GM23338 (cell line): Measurements from ENCODE around the gene SF3B4. TPM values are rescaled to one million over a fixed set of nuclear protein-coding genes. Genes with fewer than 3 reads are reported as not detected.

Source experiments
- ATAC-seq: fragments of 200-7000 bp; cut with Tn5 transposase; 3 replicates; pipeline ENCODE4 v1.9.1; 2020
- DNase-seq: peaks from one replicate; pipeline ENCODE4 v3.0.0-alpha.2; 2015; ENCODE audit warnings: low spot score
- H2AFZ ChIP-seq: fragments of 200-600 bp; sonication (generic); 2 replicates; pipeline ENCODE4 v1.8.0; 2016; ENCODE audit warnings: antibody characterized with exemption, mild to moderate bottlenecking, moderate library complexity
- H3F3A ChIP-seq: fragments of 200-600 bp; sonication (generic); replicated peaks from 2 replicates; pipeline ENCODE4 v1.8.0; 2017; ENCODE audit warnings: antibody characterized with exemption, mixed run types, low read depth
- H3K27ac ChIP-seq: fragments of 200-600 bp; sonication (generic); 2 replicates; pipeline ENCODE4 v1.6.1; 2016; ENCODE audit warnings: low read depth
- H3K27me3 ChIP-seq: fragments of 200-600 bp; sonication (generic); 2 replicates; pipeline ENCODE4 v1.8.0; 2016; ENCODE audit warnings: mild to moderate bottlenecking, mixed run types, moderate library complexity; ENCODE audit not compliant: insufficient read depth
- H3K36me3 ChIP-seq: fragments of 200-600 bp; sonication (generic); 2 replicates; pipeline ENCODE4 v1.8.0; 2016; ENCODE audit warnings: mild to moderate bottlenecking; ENCODE audit not compliant: insufficient read depth
- H3K4me1 ChIP-seq: fragments of 200-600 bp; sonication (generic); 2 replicates; pipeline ENCODE4 v1.8.0; 2016; ENCODE audit warnings: mild to moderate bottlenecking, moderate library complexity; ENCODE audit not compliant: insufficient read depth
- H3K4me2 ChIP-seq: fragments of 200-600 bp; sonication (generic); 2 replicates; pipeline ENCODE4 v1.7.1; 2017; ENCODE audit warnings: mixed run types
- H3K4me3 ChIP-seq: fragments of 200-600 bp; sonication (generic); 2 replicates; pipeline ENCODE4 v1.6.1; 2016; ENCODE audit warnings: mixed run types
- H3K79me2 ChIP-seq: fragments of 200-600 bp; sonication (generic); replicated peaks from 2 replicates; pipeline ENCODE4 v1.8.0; 2017; ENCODE audit warnings: mild to moderate bottlenecking; ENCODE audit not compliant: insufficient read depth
- H3K9me2 ChIP-seq: fragments of 200-600 bp; sonication (generic); 2 replicates; pipeline ENCODE4 v1.8.0; 2017; ENCODE audit not compliant: insufficient read depth
- H4K20me1 ChIP-seq: fragments of 200-600 bp; sonication (generic); replicated peaks from 2 replicates; pipeline ENCODE4 v1.8.0; 2017; ENCODE audit warnings: mild to moderate bottlenecking; ENCODE audit not compliant: insufficient read depth
- H3K27ac Mint-ChIP-seq: 2 replicates; pipeline ENCODE4 v1.8.0; 2020; ENCODE audit warnings: inconsistent platforms, mild to moderate bottlenecking, moderate library complexity, mixed read lengths
- H3K27me3 Mint-ChIP-seq: 3 replicates; pipeline ENCODE4 v1.8.0; 2022; ENCODE audit warnings: low read depth, mild to moderate bottlenecking, moderate library complexity, mixed read lengths, inconsistent platforms; ENCODE audit not compliant: insufficient read depth, poor library complexity
- H3K36me3 Mint-ChIP-seq: 3 replicates; pipeline ENCODE4 v1.8.0; 2021; ENCODE audit warnings: low read depth, mild to moderate bottlenecking, inconsistent platforms, moderate library complexity, mixed read lengths
- H3K4me1 Mint-ChIP-seq: 3 replicates; pipeline ENCODE4 v1.8.0; 2020; ENCODE audit warnings: mild to moderate bottlenecking, inconsistent platforms, mixed read lengths
- H3K4me3 Mint-ChIP-seq: 3 replicates; pipeline ENCODE4 v1.8.0; 2021; ENCODE audit warnings: moderate library complexity, mild to moderate bottlenecking, inconsistent platforms, mixed read lengths
- H3K9me3 Mint-ChIP-seq: 3 replicates; pipeline ENCODE4 v1.8.0; 2020; ENCODE audit warnings: moderate library complexity, mild to moderate bottlenecking, inconsistent platforms, mixed read lengths
- CREB1 ChIP-seq: fragments of 250-450 bp; sonication (Bioruptor Pico); IDR thresholded peaks from 2 replicates; pipeline ENCODE4 v1.5.0; 2020; ENCODE audit warnings: low read depth, mild to moderate bottlenecking, moderate library complexity
- EZH2 ChIP-seq: fragments of 200-600 bp; sonication (generic); IDR thresholded peaks from one replicate; pipeline ENCODE4 v1.8.0; 2017; ENCODE audit warnings: antibody characterized with exemption, mild to moderate bottlenecking, low read depth; ENCODE audit not compliant: unreplicated experiment
- EZH2phosphoT487 ChIP-seq: fragments of 200-600 bp; sonication (generic); IDR thresholded peaks from one replicate; pipeline ENCODE4 v1.8.1; 2018; ENCODE audit warnings: antibody characterized with exemption; ENCODE audit not compliant: unreplicated experiment
- JUNB ChIP-seq: IDR thresholded peaks from one replicate; pipeline ENCODE4 v1.6.1; 2016; ENCODE audit warnings: antibody characterized with exemption; ENCODE audit not compliant: unreplicated experiment
- NANOG ChIP-seq: IDR thresholded peaks from 2 replicates; pipeline ENCODE4 v1.6.1; 2016; ENCODE audit warnings: antibody characterized with exemption, borderline replicate concordance
- POLR2AphosphoS5 ChIP-seq: IDR thresholded peaks from 2 replicates; pipeline ENCODE4 v1.6.1; 2016; ENCODE audit warnings: antibody characterized with exemption, low read depth
- STAT1 ChIP-seq: IDR thresholded peaks from one replicate; pipeline ENCODE4 v1.6.1; 2016; ENCODE audit warnings: antibody characterized with exemption; ENCODE audit not compliant: unreplicated experiment
- ZNF114 ChIP-seq: fragments of 250-450 bp; sonication (Bioruptor Pico); IDR thresholded peaks from 2 replicates; pipeline ENCODE4 v1.5.0; 2020; ENCODE audit warnings: mild to moderate bottlenecking, moderate library complexity
- ZNF331 ChIP-seq: fragments of 250-450 bp; sonication (Bioruptor Pico); IDR thresholded peaks from 2 replicates; pipeline ENCODE4 v1.5.0; 2020; ENCODE audit warnings: low read depth, mild to moderate bottlenecking, moderate library complexity
- polyA plus RNA-seq: library from polyadenylated mRNA; unstranded; fragments of >200 nt; fragmentation: Nextera tagmentation; extraction: Ambion mirVana; gene quantifications from 2 replicates; pipeline ENCODE4 v1.2.1, GENCODE V29; 2016
- total RNA-seq: library from RNA; depleted of rRNA; stranded (reverse); fragments of >200 nt; shearing (Covaris generic); gene quantifications from 2 replicates; pipeline ENCODE4 v1.2.3, GENCODE V29; 2014
- TF ChIP-seq, protein P1 (sequence below): IDR thresholded peaks from one replicate; pipeline ENCODE4 v1.6.1; 2018; ENCODE audit warnings: antibody characterized with exemption; ENCODE audit not compliant: unreplicated experiment
- TF ChIP-seq, protein P2 (sequence below): fragments of 250-450 bp; sonication (Bioruptor Pico); IDR thresholded peaks from 2 replicates; pipeline ENCODE4 v1.5.0; 2020; ENCODE audit warnings: mild to moderate bottlenecking, moderate library complexity
- TF ChIP-seq, protein P3 (sequence below): IDR thresholded peaks from 2 replicates; pipeline ENCODE4 v1.6.1; 2016; ENCODE audit warnings: antibody characterized with exemption
- TF ChIP-seq, protein P4 (sequence below), 2 experiments: fragments of 200-600 bp in 1 of 2; sonication (generic) in 1 of 2; conservative IDR thresholded peaks; 2 replicates each; pipeline versions ENCODE4 v1.5.1 to v1.6.1; 2016 to 2017; ENCODE audit warnings: antibody characterized with exemption in 2 of 2, low read depth in 2 of 2, mild to moderate bottlenecking in 2 of 2, moderate library complexity in 1 of 2

The SF3B4 gene
- total and polyA plus RNA-seq, 2 experiments from 2014 or later, result 48.7 to 84.0 TPM

DNA sequence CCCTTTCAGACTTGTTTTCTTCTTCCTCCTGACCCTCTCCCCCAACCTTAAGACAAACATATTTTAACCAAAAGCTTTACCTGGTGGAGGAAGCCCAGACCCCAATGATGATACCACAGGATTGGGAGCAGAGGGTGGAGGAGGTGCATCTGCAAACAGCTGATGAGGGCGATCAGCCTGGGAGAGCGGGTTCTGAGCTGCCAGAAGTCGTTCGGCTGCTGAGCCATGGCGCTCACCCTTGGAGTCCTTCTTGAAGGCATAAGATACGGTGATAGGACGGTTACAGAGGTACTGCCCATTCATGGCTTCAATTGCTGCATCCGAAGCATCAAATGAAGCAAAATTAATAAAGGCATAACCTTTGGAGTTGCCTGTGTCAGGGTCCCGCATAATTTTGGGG is 1.3 kb downstream of the SF3B4 start:
- Histone ChIP-seq H3K4me2 (peak overlapping the region; percentile 88), H2AFZ (no peak overlapping the region), H3K27me3 (no peaks in the 10 kb centered on the region), H3K9me2 (no peaks in the 10 kb centered on the region), H3K79me2 (peaks cover 32% of the 10 kb centered on the region), H3K4me1 (peaks cover 20% of the 10 kb centered on the region), H3K27ac (no peak overlapping the region), H3K36me3 (peaks cover 40% of the 10 kb centered on the region), H3F3A (peaks cover 21% of the 10 kb centered on the region), H3K4me3 (peak overlapping the region; percentile 75), H4K20me1 (peaks cover 12% of the 10 kb centered on the region)
- Mint-ChIP-seq H3K9me3 (no peaks in the 10 kb centered on the region), H3K27ac (no peak overlapping the region), H3K36me3 (peaks cover 53% of the 10 kb centered on the region), H3K4me1 (peaks cover 16% of the 10 kb centered on the region), H3K4me3 (peak overlapping the region; percentile 98), H3K27me3 (peaks cover 5% of the 10 kb centered on the region)
- ATAC-seq, result no peak
- no peak for TF ChIP-seq JUNB
- TF ChIP-seq, protein P1, sequence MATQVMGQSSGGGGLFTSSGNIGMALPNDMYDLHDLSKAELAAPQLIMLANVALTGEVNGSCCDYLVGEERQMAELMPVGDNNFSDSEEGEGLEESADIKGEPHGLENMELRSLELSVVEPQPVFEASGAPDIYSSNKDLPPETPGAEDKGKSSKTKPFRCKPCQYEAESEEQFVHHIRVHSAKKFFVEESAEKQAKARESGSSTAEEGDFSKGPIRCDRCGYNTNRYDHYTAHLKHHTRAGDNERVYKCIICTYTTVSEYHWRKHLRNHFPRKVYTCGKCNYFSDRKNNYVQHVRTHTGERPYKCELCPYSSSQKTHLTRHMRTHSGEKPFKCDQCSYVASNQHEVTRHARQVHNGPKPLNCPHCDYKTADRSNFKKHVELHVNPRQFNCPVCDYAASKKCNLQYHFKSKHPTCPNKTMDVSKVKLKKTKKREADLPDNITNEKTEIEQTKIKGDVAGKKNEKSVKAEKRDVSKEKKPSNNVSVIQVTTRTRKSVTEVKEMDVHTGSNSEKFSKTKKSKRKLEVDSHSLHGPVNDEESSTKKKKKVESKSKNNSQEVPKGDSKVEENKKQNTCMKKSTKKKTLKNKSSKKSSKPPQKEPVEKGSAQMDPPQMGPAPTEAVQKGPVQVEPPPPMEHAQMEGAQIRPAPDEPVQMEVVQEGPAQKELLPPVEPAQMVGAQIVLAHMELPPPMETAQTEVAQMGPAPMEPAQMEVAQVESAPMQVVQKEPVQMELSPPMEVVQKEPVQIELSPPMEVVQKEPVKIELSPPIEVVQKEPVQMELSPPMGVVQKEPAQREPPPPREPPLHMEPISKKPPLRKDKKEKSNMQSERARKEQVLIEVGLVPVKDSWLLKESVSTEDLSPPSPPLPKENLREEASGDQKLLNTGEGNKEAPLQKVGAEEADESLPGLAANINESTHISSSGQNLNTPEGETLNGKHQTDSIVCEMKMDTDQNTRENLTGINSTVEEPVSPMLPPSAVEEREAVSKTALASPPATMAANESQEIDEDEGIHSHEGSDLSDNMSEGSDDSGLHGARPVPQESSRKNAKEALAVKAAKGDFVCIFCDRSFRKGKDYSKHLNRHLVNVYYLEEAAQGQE, result no peak
- TF ChIP-seq, protein P2, sequence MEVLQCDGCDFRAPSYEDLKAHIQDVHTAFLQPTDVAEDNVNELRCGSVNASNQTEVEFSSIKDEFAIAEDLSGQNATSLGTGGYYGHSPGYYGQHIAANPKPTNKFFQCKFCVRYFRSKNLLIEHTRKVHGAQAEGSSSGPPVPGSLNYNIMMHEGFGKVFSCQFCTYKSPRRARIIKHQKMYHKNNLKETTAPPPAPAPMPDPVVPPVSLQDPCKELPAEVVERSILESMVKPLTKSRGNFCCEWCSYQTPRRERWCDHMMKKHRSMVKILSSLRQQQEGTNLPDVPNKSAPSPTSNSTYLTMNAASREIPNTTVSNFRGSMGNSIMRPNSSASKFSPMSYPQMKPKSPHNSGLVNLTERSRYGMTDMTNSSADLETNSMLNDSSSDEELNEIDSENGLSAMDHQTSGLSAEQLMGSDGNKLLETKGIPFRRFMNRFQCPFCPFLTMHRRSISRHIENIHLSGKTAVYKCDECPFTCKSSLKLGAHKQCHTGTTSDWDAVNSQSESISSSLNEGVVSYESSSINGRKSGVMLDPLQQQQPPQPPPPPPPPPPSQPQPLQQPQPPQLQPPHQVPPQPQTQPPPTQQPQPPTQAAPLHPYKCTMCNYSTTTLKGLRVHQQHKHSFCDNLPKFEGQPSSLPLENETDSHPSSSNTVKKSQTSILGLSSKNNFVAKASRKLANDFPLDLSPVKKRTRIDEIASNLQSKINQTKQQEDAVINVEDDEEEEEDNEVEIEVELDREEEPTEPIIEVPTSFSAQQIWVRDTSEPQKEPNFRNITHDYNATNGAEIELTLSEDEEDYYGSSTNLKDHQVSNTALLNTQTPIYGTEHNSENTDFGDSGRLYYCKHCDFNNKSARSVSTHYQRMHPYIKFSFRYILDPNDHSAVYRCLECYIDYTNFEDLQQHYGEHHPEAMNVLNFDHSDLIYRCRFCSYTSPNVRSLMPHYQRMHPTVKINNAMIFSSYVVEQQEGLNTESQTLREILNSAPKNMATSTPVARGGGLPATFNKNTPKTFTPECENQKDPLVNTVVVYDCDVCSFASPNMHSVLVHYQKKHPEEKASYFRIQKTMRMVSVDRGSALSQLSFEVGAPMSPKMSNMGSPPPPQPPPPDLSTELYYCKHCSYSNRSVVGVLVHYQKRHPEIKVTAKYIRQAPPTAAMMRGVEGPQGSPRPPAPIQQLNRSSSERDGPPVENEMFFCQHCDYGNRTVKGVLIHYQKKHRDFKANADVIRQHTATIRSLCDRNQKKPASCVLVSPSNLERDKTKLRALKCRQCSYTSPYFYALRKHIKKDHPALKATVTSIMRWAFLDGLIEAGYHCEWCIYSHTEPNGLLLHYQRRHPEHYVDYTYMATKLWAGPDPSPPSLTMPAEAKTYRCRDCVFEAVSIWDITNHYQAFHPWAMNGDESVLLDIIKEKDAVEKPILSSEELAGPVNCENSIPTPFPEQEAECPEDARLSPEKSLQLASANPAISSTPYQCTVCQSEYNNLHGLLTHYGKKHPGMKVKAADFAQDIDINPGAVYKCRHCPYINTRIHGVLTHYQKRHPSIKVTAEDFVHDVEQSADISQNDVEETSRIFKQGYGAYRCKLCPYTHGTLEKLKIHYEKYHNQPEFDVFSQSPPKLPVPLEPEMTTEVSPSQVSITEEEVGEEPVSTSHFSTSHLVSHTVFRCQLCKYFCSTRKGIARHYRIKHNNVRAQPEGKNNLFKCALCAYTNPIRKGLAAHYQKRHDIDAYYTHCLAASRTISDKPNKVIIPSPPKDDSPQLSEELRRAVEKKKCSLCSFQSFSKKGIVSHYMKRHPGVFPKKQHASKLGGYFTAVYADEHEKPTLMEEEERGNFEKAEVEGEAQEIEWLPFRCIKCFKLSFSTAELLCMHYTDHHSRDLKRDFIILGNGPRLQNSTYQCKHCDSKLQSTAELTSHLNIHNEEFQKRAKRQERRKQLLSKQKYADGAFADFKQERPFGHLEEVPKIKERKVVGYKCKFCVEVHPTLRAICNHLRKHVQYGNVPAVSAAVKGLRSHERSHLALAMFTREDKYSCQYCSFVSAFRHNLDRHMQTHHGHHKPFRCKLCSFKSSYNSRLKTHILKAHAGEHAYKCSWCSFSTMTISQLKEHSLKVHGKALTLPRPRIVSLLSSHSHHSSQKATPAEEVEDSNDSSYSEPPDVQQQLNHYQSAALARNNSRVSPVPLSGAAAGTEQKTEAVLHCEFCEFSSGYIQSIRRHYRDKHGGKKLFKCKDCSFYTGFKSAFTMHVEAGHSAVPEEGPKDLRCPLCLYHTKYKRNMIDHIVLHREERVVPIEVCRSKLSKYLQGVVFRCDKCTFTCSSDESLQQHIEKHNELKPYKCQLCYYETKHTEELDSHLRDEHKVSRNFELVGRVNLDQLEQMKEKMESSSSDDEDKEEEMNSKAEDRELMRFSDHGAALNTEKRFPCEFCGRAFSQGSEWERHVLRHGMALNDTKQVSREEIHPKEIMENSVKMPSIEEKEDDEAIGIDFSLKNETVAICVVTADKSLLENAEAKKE (CRISPR knock-in tag), result no peak
- no peak for TF ChIP-seq CREB1 (CRISPR knock-in tag)
- TF ChIP-seq POLR2AphosphoS5, result no peak
- no peak for TF ChIP-seq ZNF331 (CRISPR knock-in tag)
- TF ChIP-seq, protein P3, sequence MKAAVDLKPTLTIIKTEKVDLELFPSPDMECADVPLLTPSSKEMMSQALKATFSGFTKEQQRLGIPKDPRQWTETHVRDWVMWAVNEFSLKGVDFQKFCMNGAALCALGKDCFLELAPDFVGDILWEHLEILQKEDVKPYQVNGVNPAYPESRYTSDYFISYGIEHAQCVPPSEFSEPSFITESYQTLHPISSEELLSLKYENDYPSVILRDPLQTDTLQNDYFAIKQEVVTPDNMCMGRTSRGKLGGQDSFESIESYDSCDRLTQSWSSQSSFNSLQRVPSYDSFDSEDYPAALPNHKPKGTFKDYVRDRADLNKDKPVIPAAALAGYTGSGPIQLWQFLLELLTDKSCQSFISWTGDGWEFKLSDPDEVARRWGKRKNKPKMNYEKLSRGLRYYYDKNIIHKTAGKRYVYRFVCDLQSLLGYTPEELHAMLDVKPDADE, result no peak
- TF ChIP-seq STAT1, result no peak
- no peak for TF ChIP-seq ZNF114 (CRISPR knock-in tag)
- TF ChIP-seq NANOG, result no peak
- TF ChIP-seq EZH2phosphoT487, result no peak
- TF ChIP-seq, protein P4, sequence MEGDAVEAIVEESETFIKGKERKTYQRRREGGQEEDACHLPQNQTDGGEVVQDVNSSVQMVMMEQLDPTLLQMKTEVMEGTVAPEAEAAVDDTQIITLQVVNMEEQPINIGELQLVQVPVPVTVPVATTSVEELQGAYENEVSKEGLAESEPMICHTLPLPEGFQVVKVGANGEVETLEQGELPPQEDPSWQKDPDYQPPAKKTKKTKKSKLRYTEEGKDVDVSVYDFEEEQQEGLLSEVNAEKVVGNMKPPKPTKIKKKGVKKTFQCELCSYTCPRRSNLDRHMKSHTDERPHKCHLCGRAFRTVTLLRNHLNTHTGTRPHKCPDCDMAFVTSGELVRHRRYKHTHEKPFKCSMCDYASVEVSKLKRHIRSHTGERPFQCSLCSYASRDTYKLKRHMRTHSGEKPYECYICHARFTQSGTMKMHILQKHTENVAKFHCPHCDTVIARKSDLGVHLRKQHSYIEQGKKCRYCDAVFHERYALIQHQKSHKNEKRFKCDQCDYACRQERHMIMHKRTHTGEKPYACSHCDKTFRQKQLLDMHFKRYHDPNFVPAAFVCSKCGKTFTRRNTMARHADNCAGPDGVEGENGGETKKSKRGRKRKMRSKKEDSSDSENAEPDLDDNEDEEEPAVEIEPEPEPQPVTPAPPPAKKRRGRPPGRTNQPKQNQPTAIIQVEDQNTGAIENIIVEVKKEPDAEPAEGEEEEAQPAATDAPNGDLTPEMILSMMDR (conservative IDR thresholded peaks at IDR 0.05; ENCODE audit: low read depth in 2 of 2), result no peak
- no peak for TF ChIP-seq EZH2
- DNase-seq, result no peak
